Liver (tissue), 9 donors: ENCODE data around the gene ATG4B. TPM values are rescaled to one million over a fixed set of nuclear protein-coding genes. Genes with fewer than 3 reads are reported as not detected.

Experiments
- DNase-seq: peaks from one replicate; pipeline ENCODE4 v3.0.0-alpha.2; 2017; ENCODE audit warnings: low spot score
- H3K27ac ChIP-seq, 2 donors: one replicate each; pipeline ENCODE4 v1.7.0; 2013; ENCODE audit warnings: inconsistent platforms in 2 of 2, low read length in 2 of 2, control low read depth in 1 of 2, low read depth in 1 of 2, mild to moderate bottlenecking in 1 of 2
- H3K27me3 ChIP-seq, 4 donors: one replicate each; pipeline versions ENCODE4 v1.6.1 to v1.7.0; 2013; ENCODE audit warnings: low read length in 3 of 4, inconsistent platforms in 1 of 4, mild to moderate bottlenecking in 1 of 4, moderate library complexity in 1 of 4; ENCODE audit not compliant: control insufficient read depth in 4 of 4, insufficient read depth in 4 of 4
- H3K36me3 ChIP-seq, 4 donors: one replicate each; pipeline versions ENCODE4 v1.6.1 to v1.7.0; 2013; ENCODE audit warnings: low read length in 3 of 4, mild to moderate bottlenecking in 3 of 4, low read depth in 1 of 4, moderate library complexity in 1 of 4; ENCODE audit not compliant: control insufficient read depth in 4 of 4, insufficient read depth in 3 of 4
- H3K4me1 ChIP-seq, 4 donors: one replicate each; pipeline versions ENCODE4 v1.6.1 to v1.7.0; 2013; ENCODE audit warnings: low read length in 3 of 4, mild to moderate bottlenecking in 3 of 4, moderate library complexity in 1 of 4; ENCODE audit not compliant: control insufficient read depth in 4 of 4, insufficient read depth in 4 of 4
- H3K4me3 ChIP-seq, 3 donors: one replicate each; pipeline versions ENCODE4 v1.6.1 to v1.7.0; 2013; ENCODE audit warnings: low read length in 3 of 3, control low read depth in 1 of 3, low read depth in 1 of 3, mild to moderate bottlenecking in 1 of 3
- H3K9ac ChIP-seq, 2 donors: one replicate each; pipeline ENCODE4 v1.7.0; 2013; ENCODE audit warnings: low read length in 2 of 2, mild to moderate bottlenecking in 2 of 2, moderate library complexity in 2 of 2, control low read depth in 1 of 2, low read depth in 1 of 2
- H3K9me3 ChIP-seq, 4 donors: one replicate each; pipeline versions ENCODE4 v1.6.1 to v1.7.0; 2013; ENCODE audit warnings: low read length in 3 of 4; ENCODE audit not compliant: control insufficient read depth in 4 of 4
- ATF3 ChIP-seq: IDR thresholded peaks from 2 replicates; pipeline ENCODE4 v1.6.1; 2016; ENCODE audit warnings: antibody characterized with exemption
- EGR1 ChIP-seq, 2 donors: IDR thresholded peaks; 2 replicates each; pipeline ENCODE4 v1.6.1; 2016 to 2018; ENCODE audit warnings: antibody characterized with exemption in 2 of 2, low read depth in 2 of 2
- GABPA ChIP-seq, 2 donors: IDR thresholded peaks in 1 of 2; conservative IDR thresholded peaks in 1 of 2; 2 replicates each; pipeline ENCODE4 v1.6.1; 2016; ENCODE audit warnings: antibody characterized with exemption in 2 of 2, mild to moderate bottlenecking in 1 of 2, moderate library complexity in 1 of 2
- HNF4G ChIP-seq: IDR thresholded peaks from 2 replicates; pipeline ENCODE4 v1.6.1; 2016; ENCODE audit warnings: antibody characterized with exemption
- JUND ChIP-seq, 2 donors: IDR thresholded peaks; 2 replicates each; pipeline ENCODE4 v1.6.1; 2016; ENCODE audit warnings: antibody characterized with exemption in 2 of 2
- MAX ChIP-seq: IDR thresholded peaks from 2 replicates; pipeline ENCODE4 v1.6.1; 2016; ENCODE audit warnings: antibody characterized with exemption
- NR2F2 ChIP-seq: IDR thresholded peaks from 2 replicates; pipeline ENCODE4 v1.6.1; 2016; ENCODE audit warnings: antibody characterized with exemption
- RAD21 ChIP-seq, 2 donors: IDR thresholded peaks; 2 replicates each; pipeline ENCODE4 v1.6.1; 2016; ENCODE audit warnings: antibody characterized with exemption in 2 of 2, mild to moderate bottlenecking in 2 of 2
- RXRA ChIP-seq, 2 donors: IDR thresholded peaks; 2 replicates each; pipeline ENCODE4 v1.6.1; 2017 to 2018; ENCODE audit warnings: antibody characterized with exemption in 2 of 2, mild to moderate bottlenecking in 1 of 2
- SP1 ChIP-seq: IDR thresholded peaks from 2 replicates; pipeline ENCODE4 v1.6.1; 2018; ENCODE audit warnings: antibody characterized with exemption, mild to moderate bottlenecking
- TAF1 ChIP-seq: conservative IDR thresholded peaks from 2 replicates; pipeline ENCODE4 v1.6.1; 2016; ENCODE audit warnings: antibody characterized with exemption, mild to moderate bottlenecking
- YY1 ChIP-seq: IDR thresholded peaks from 2 replicates; pipeline ENCODE4 v1.6.1; 2016; ENCODE audit warnings: antibody characterized with exemption, mild to moderate bottlenecking
- WGBS: extraction: QIAGEN DNeasy Blood & Tissue Kit; methylation state at CpG from one replicate; pipeline ENCODE4 v1.1.7; 2013; 5-methylcytosine and 5-hydroxymethylcytosine counted together
- polyA plus RNA-seq, 2 donors: library from polyadenylated mRNA; stranded (reverse) in 1 of 2; unstranded in 1 of 2; fragments of 200-250 nt in 1 of 2; fragments of >200 nt in 1 of 2; fragmentation: Nextera tagmentation in 1 of 2; extraction: Ambion mirVana in 1 of 2; gene quantifications; one replicate each; pipeline versions ENCODE4 v1.2.1 to v1.2.3, GENCODE V29; 2013 to 2015
- total RNA-seq, 2 donors: library from RNA; depleted of rRNA; stranded (reverse); fragments of >200 nt; gene quantifications; one replicate each; pipeline ENCODE4 v1.2.3, GENCODE V29; 2014
- TF ChIP-seq, protein P1 (sequence below): fragments of 150-350 bp; IDR thresholded peaks from 2 replicates; pipeline ENCODE4 v1.5.1; 2017; ENCODE audit warnings: improper control_type of control experiment, low read depth, low read length; ENCODE audit not compliant: missing input control
- TF ChIP-seq, protein P2 (sequence below): IDR thresholded peaks from 2 replicates; pipeline ENCODE4 v1.6.1; 2016; ENCODE audit warnings: antibody characterized with exemption
- donor health status: healthy.
- donor health status: healthy.
- donor health status: healthy.
- donor health status: healthy.
- donor health status: healthy.

The ATG4B gene
- total and polyA plus RNA-seq, 4 donors: 31.0 to 50.3 (median 37.7) TPM

DNA sequence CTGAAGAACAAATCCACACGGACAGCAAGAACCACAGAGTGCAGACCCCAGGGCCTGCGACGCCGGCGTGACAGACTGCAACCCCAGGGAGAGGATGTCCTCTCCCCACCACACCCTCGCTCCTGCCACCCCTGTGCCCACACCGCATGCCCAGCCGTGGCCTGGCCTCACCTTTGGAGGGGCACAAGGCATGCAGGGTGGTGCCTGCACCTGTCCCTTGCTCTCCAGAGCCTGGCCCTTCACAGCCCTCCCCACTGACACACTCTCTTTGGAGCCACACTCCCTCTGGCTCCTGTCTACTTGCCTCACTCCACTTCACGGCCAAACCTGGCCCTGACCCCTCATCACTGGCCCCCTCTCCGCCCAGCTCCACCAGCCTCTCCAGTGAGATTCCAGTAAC is 9.8 kb upstream of the ATG4B start (continued):
- TF ChIP-seq RAD21 (IDR thresholded peaks at IDR 0.05) (no peak), NR2F2 (no peak), EGR1 (IDR thresholded peaks at IDR 0.05; ENCODE audit: low read depth in 2 of 2) (no peak), SP1 (no peak), GABPA (IDR thresholded peaks at IDR 0.05 in 1 of 2, conservative IDR thresholded peaks at IDR 0.05 in 1 of 2) (no peak), JUND (IDR thresholded peaks at IDR 0.05) (no peak), HNF4G (no peak), RXRA (IDR thresholded peaks at IDR 0.05) (no peak), MAX (no peak)

GRCh38 chr2:241629762-241630435 is 7.6 kb upstream of the ATG4B start:
- 89% methylated on average over 11 of the region's 11 CpGs for WGBS
- DNase-seq: no peak
- TF ChIP-seq RXRA (IDR thresholded peaks at IDR 0.05) (no peak), ATF3 (no peak), HNF4G (no peak)
- Histone ChIP-seq H3K9ac (no peak overlapping the region), H3K36me3 (peaks cover 11 to 30% (median 16%) of the 10 kb centered on the region in 4 donors), H3K9me3 (no peaks in the 10 kb centered on the region), H3K27me3 (no peaks in the 10 kb centered on the region), H3K4me3 (no peak overlapping the region), H3K27ac (no peak overlapping the region), H3K4me1 (peaks cover under 1 to 3% (median 1%) of the 10 kb centered on the region in 4 donors)

- WGBS: 97% methylated on average over 39 of the region's 39 CpGs
- Histone ChIP-seq H3K9ac (no peak overlapping the region), H3K9me3 (no peaks in the 10 kb centered on the region), H3K27me3 (no peaks in the 10 kb centered on the region), H3K27ac (no peak overlapping the region), H3K36me3 (peaks cover 11 to 27% (median 16%) of the 10 kb centered on the region in 4 donors), H3K4me1 (peaks cover 7 to 14% (median 11%) of the 10 kb centered on the region in 4 donors), H3K4me3 (no peak overlapping the region)
- DNase-seq: no peak
- TF ChIP-seq, protein P1, sequence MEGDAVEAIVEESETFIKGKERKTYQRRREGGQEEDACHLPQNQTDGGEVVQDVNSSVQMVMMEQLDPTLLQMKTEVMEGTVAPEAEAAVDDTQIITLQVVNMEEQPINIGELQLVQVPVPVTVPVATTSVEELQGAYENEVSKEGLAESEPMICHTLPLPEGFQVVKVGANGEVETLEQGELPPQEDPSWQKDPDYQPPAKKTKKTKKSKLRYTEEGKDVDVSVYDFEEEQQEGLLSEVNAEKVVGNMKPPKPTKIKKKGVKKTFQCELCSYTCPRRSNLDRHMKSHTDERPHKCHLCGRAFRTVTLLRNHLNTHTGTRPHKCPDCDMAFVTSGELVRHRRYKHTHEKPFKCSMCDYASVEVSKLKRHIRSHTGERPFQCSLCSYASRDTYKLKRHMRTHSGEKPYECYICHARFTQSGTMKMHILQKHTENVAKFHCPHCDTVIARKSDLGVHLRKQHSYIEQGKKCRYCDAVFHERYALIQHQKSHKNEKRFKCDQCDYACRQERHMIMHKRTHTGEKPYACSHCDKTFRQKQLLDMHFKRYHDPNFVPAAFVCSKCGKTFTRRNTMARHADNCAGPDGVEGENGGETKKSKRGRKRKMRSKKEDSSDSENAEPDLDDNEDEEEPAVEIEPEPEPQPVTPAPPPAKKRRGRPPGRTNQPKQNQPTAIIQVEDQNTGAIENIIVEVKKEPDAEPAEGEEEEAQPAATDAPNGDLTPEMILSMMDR: no peak
- no peak for TF ChIP-seq GABPA (IDR thresholded peaks at IDR 0.05 in 1 of 2, conservative IDR thresholded peaks at IDR 0.05 in 1 of 2)
- no peak for TF ChIP-seq HNF4G
- TF ChIP-seq, protein P2, sequence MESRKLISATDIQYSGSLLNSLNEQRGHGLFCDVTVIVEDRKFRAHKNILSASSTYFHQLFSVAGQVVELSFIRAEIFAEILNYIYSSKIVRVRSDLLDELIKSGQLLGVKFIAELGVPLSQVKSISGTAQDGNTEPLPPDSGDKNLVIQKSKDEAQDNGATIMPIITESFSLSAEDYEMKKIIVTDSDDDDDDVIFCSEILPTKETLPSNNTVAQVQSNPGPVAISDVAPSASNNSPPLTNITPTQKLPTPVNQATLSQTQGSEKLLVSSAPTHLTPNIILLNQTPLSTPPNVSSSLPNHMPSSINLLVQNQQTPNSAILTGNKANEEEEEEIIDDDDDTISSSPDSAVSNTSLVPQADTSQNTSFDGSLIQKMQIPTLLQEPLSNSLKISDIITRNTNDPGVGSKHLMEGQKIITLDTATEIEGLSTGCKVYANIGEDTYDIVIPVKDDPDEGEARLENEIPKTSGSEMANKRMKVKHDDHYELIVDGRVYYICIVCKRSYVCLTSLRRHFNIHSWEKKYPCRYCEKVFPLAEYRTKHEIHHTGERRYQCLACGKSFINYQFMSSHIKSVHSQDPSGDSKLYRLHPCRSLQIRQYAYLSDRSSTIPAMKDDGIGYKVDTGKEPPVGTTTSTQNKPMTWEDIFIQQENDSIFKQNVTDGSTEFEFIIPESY: no peak
- TF ChIP-seq SP1: no peak
- TF ChIP-seq RXRA (IDR thresholded peaks at IDR 0.05): no peak
- TF ChIP-seq NR2F2: no peak
- no peak for TF ChIP-seq YY1
- no peak for TF ChIP-seq TAF1
- no peak for TF ChIP-seq EGR1 (IDR thresholded peaks at IDR 0.05; ENCODE audit: low read depth in 2 of 2)
These were observed 4.8 kb upstream of the ATG4B start for GRCh38 chr2:241632478-241633325.
